Cerebellar nuclear complex (tissue), 1 donor: ENCODE data around the gene B3GAT1.

Source experiments
- DNase-seq, 2 experiments: peaks; one replicate each; lab custom pipeline; 2025; lab: John Stamatoyannopoulos, UW

B3GAT1 gene

DNA sequence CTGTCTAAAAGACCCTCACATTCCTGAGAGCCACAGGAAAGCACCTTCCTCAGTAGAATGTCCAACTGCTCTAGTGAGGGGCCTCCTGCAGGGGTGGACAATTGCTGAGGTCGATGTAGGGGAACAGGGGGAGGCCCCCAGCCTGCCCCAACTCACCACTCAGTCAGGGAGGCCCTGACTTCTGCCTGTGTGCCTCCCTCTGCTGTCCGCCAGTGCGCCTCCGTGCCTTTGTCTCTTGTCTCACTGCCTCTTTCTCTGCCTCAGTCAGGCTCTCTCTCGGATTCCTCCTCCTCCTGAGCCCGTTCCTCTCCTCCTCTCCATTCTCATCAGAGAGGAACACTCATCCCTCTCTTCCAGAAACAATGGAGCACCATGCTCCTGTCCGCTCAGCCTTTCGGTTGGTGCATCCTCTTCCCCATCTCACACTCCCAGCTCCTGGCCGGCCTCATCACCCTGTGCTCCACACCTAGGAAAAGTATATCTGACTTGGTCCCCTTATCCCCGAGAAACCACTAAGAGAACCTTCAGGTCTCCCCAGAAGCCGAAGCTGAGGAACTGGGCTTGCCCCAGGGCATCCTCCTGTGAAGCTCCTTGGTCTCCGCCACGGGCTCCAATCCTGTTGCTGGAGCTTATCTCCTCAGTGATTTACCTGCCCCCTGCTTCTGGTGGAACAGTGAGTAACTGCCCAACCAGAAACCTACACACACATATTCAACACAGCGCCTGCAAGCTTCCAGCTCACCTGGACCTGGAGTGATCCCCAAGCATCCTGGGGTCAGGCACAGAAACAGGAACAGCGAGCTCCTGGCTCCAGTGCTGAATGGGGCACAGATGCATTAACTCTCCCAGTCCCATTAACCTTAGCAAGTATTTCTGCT lies 2.3 kb downstream of the B3GAT1 start:
- no peak for DNase-seq

DNA sequence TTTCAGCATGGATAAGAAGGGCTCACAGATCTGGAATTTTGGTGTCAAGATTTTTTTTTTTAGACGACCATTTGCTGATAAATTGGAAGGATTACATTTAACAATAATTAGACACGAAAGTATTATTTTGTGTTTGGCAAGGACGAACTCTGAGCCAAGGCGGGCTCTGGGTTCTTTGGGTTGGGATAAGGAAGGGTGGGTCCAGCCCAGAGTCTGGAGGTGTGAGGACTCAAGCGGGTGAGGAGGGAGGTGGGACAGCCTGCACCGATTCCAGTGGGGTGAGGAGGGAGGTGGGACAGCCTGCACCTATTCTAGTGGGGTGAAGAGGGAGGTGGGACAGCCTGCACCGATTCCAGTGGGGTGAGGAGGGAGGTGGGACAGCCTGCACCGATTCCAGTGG lies 4.1 kb downstream of the B3GAT1 start:
- DNase-seq: no peak

DNA sequence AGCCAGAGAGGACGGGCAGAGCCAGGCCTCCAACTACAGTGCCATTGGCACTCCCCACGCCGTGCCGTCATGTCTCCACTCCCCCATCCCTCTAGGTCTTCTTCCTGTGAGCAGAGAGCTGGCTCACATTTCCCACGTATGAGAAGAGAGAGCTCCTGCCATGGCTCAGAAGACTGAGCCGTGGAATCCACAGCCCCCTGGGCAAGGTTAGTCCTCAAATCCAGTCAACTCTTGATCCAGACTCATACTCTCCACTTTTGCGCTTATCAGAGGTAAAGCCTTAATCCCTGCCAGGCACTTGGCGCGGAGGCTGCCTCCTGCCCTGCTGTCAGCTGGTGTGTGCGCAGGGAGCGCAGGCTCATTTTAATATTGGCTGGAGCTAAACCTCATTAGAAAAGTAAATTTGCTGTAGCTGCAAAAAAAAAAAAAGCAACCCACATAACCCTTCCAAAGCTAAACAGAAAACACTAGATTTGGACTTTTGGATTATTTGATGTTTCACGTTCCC lies 4.7 kb downstream of the B3GAT1 start:
- DNase-seq: no peak

DNA sequence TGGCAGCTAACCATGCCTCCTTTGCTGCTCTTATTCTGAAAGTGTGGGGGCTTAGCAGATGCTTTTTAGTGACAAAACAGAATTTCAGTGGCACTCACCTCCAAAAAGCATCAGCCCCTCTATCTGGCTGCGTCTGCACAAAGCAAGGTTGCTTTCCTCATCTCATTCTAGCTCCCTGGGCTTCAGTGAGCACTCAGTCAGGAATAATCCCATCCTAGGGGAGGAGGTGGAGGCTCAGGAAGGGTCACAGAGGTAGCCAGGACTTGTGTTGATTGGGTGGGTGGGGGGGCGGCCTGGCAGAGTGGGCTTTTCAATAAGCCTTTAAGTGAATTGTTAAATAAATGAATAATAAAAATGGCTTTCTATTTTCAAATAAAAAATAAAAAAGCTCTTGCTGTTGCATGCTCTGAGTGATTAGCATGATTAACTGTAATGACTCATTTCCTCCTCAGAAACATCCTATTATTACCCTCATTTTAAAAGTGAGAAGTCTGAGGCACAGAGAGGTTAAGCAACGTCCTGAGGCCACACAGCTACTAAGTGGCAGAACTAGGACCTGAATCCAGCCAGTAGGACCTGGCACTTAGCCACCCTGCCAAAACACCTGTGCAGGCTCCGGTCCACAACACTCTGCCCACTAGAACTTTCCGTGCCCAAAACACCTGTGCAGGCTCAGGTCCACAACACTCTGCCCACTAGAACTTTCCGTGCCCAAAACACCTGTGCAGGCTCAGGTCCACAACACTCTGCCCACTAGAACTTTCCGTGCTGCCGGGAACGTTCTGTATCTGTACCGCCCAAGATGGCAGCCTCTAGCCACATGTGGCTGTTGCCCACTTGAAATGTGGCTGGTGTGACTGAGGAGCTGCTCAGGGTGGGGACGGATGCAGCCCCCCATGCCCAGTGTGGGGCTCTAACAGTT lies 5.5 kb downstream of the B3GAT1 start:
- no peak for DNase-seq

DNA sequence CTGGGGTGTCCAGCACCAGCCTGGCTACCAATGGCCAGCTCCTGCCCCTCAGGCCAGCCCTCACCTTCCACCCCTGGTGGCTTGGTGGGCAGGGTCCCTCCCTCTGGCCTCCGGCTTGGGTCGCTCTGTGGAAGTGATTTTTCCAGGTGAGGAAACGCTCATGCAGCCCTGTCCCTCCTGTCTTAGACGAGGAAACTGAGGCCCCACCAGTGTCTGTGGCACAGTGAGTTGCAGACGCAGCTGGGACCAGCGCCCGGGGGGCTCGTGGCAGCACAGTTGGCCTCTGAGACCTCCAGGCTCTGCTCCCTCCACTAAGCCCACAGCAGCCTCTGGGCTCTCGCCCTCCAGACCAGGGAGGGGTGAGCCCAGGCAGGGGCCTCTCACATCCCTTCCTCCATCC lies 6.2 kb downstream of the B3GAT1 start:
- no peak for DNase-seq

GRCh38 chr11:134405436-134405835 lies 6.6 kb downstream of the B3GAT1 start:
- no peak for DNase-seq

DNA sequence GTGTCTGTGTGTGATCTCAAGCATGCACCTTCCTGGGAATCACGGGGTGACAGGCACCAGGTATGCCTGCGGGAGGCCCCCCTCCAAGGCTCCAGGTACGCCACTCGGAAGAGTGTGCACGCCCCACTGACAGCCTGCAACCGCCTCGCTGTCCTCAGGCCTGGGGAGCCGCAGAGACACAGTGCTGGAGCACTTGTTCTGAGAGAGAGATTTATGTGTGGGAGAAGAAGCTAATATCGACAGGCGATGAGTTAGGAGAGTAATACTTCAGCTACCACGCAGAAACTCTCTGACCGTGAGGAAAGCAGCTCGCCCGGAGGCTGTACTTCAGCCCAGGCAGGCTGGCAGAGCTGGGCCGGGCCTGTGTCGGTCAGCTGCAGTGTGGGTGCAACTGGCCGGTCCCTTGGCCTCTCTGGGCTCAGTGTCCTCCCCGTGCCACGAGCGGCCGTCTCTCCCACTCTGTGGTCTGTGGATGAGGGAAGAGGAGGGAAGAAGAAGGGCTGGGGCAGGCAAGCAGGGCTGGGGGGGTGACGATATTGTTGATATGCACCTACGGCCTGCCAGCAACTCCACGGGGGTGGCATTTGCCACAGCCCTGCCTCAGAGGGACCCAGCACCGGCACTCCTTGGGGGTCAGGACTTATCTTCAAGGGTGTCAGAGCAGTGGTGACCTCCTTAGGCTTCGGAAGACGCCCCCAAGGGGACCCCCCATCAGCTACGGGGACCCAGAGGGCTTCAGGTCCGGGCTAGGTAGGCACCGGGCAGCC lies 7.3 kb downstream of the B3GAT1 start:
- DNase-seq: no peak

- DNase-seq: no peak
Measured at GRCh38 chr11:134402910-134403309, 9.1 kb downstream of the B3GAT1 start.

DNA sequence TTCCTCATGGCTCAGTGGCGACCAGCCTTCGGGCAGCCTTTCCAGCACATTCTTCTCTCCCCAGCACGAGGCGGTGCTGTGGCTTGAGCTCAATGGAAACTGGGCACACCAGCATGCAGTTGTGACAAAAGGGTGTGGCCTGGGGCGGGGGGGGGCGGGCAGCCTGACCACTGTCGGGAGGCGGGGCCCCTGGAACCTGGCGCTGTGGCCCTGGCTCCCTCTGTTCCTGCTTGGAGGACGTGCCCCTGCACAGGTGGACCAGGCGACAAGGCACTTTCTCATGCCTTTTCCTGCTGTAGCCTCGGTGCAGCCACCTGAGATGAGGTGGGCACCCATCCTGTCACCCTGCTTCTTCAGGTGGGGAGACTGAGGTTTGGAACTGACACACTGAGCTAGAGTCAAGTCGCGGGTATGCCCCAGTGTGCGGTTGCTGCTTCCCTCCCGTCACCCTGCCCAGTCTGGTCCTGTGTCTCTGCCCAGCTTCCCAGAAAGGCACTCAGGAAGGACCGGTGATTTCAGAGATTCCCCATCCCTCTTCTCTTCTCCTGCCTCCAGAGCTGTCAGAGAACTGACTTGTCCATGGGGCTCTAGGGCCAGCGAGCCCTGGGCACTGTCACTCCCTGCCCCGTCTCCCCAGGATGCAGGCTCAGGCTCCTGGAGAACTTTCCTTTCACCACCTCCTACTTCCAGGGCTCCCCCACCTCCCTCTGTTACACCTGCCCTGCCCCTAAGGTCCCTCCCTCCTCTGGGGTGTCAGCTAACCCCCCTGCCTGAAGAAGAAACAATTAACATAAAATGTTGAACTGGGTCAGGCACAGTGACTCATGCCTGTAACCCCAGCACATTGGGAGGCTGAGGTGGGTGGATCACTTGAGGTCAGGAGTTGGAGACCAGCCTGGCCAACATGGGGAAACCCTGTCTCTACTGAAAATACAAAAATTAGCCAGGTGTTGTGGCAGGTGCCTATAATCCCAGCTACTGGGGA lies 9.9 kb downstream of the B3GAT1 start:
- DNase-seq: no peak

DNA sequence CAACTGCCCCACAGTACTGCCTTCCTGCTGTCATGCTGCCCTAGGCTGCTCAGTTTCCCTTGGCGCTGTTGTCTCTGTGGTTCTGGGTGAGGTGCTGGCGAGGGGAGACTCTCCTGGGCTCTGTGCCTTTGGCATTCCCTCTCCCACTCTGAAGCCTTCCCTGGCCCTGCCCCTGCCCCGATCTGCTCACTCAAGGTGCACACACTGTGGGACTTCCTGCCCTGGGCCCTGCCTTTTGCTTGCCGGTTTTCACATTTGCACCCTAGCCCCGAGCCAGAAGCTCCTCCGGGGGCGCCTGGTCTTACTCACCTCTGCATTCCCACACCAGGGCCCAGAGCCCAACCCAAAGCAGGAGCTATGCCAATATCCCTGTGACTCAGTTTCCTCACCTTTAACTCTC lies 12.0 kb downstream of the B3GAT1 start:
- no peak for DNase-seq

- DNase-seq: no peak
Measured at GRCh38 chr11:134399293-134399654, 12.8 kb downstream of the B3GAT1 start.

- DNase-seq: no peak
Measured at GRCh38 chr11:134398644-134399292, 13.3 kb downstream of the B3GAT1 start.

DNA sequence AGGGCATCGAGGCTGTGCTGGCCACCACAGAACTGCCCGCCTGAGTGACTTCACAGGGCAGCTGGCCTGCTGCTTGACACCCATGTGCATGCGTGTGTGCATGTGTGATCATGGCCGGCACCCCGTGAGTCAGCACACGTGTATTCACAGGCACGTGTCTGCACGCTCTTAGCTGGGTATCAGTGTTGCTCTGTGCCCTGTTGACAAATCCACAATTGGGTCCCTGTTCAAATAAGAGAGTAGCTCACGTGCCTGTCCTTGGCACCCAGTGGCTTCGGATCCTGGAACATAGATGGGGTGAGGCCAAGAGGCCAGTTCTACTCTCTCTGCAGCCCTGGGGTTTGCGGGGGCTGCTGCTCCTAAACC lies 14.0 kb downstream of the B3GAT1 start:
- DNase-seq: no peak

- no peak for DNase-seq
Measured at GRCh38 chr11:134397304-134398078, 14.6 kb downstream of the B3GAT1 start.

- DNase-seq: no peak
Measured at GRCh38 chr11:134395002-134395401, 17.0 kb downstream of the B3GAT1 start.

DNA sequence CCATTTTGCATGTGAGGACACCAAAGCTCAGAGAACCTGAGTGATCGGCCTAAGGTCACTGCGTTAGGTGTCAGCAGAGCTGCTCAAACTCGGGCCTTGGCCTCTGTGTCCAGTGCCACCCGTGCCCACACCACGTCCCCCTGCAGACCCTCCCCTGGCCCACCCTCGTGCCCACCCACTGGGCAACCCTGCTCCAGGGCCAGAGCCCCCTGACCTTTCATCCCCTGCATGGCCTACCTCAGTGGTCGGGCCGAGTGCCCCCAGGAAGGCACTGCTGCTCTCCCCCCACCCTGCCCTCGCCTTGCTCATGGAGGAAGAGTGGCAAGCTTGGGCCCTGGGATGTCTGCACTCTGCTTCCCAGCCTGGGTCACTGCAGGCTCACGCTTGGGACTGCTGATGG lies 17.7 kb downstream of the B3GAT1 start:
- no peak for DNase-seq

- no peak for DNase-seq
Measured at GRCh38 chr11:134393638-134394037, 18.4 kb downstream of the B3GAT1 start.

DNA sequence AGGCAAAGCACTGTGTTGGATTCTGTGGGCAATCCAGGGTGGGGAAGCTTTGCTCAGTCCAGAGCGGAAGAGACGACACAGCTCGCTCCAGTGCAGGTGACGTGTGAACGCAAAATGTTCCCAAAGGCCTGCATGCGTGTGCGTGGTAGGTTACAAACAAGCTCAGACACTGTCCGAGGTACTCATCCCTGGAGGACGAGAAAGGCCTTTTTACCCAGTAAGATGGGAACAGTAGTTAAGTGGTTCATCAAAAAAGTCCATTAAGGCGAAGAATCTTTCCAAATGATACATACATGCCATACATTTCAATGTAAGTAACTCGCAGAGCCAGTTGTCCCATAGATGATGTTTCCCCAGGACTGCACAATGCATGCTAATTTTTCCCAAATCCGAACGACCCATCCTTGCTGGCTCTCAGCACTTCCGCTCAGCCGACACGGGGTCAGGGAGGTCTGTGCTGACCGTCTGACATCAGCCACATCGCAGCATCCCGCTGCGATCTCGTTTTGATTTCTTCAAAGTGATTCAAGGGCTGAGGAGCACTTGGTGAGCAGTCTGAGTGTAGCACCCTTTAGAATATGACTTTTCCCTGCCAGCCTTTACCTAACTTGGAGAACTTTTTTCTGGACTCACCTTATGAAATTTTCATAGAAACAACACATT lies 19.0 kb downstream of the B3GAT1 start:
- DNase-seq: no peak

GRCh38 chr11:134391656-134392055 lies 20.4 kb downstream of the B3GAT1 start:
- no peak for DNase-seq
